Neural progenitor cell (in vitro differentiated cells): Measurements from ENCODE around the gene MUC5AC. TPM values are rescaled to one million over a fixed set of nuclear protein-coding genes. Genes with fewer than 3 reads are reported as not detected.

Experiments used
- DNase-seq: peaks from one replicate; pipeline ENCODE4 v3.0.0-alpha.2; 2016; ENCODE audit warnings: low spot score
- H2AFZ ChIP-seq: fragments of 200-600 bp; sonication (generic); replicated peaks from 2 replicates; pipeline ENCODE4 v1.6.1; 2016; ENCODE audit warnings: antibody characterized with exemption
- H3F3A ChIP-seq: fragments of 200-600 bp; sonication (generic); 2 replicates; pipeline ENCODE4 v1.6.1; 2016; ENCODE audit warnings: antibody characterized with exemption, low read depth
- H3K27ac ChIP-seq: fragments of 200-600 bp; sonication (generic); 2 replicates; pipeline ENCODE4 v1.5.1; 2016; ENCODE audit warnings: mild to moderate bottlenecking
- H3K27me3 ChIP-seq: fragments of 200-600 bp; sonication (generic); 2 replicates; pipeline ENCODE4 v1.6.1; 2016; ENCODE audit warnings: mild to moderate bottlenecking, moderate library complexity
- H3K36me3 ChIP-seq: fragments of 200-600 bp; sonication (generic); 2 replicates; pipeline ENCODE4 v1.5.1; 2016
- H3K4me1 ChIP-seq: fragments of 200-600 bp; sonication (generic); 2 replicates; pipeline ENCODE4 v1.6.1; 2016; ENCODE audit warnings: mixed run types
- H3K4me2 ChIP-seq: fragments of 200-600 bp; sonication (generic); 2 replicates; pipeline ENCODE4 v1.6.1; 2016
- H3K4me3 ChIP-seq: fragments of 200-600 bp; sonication (generic); 2 replicates; pipeline ENCODE4 v1.5.1; 2016
- H3K79me2 ChIP-seq: fragments of 200-600 bp; sonication (generic); 2 replicates; pipeline ENCODE4 v1.6.1; 2016; ENCODE audit warnings: low read depth
- H3K9ac ChIP-seq: fragments of 200-600 bp; sonication (generic); 2 replicates; pipeline ENCODE4 v1.6.1; 2016
- H3K9me3 ChIP-seq: fragments of 200-600 bp; sonication (generic); 2 replicates; pipeline ENCODE4 v1.5.1; 2016; ENCODE audit warnings: low read depth
- H4K20me1 ChIP-seq: fragments of 200-600 bp; sonication (generic); 2 replicates; pipeline ENCODE4 v1.6.1; 2016; ENCODE audit warnings: low read depth
- H3K27ac Mint-ChIP-seq: 3 replicates; pipeline ENCODE4 v1.8.0; 2021; ENCODE audit warnings: mixed read lengths
- H3K27me3 Mint-ChIP-seq: 2 replicates; pipeline ENCODE4 v1.8.0; 2022; ENCODE audit warnings: low read depth, mild to moderate bottlenecking, inconsistent platforms, moderate library complexity, mixed read lengths; ENCODE audit not compliant: insufficient read depth
- H3K36me3 Mint-ChIP-seq: 3 replicates; pipeline ENCODE4 v1.8.0; 2021; ENCODE audit warnings: mixed read lengths
- H3K4me1 Mint-ChIP-seq: 3 replicates; pipeline ENCODE4 v1.8.0; 2021; ENCODE audit warnings: mixed read lengths
- H3K4me3 Mint-ChIP-seq: 3 replicates; pipeline ENCODE4 v1.8.0; 2021; ENCODE audit warnings: mild to moderate bottlenecking, moderate library complexity, mixed read lengths
- H3K9me3 Mint-ChIP-seq: 3 replicates; pipeline ENCODE4 v1.8.0; 2020; ENCODE audit warnings: mixed read lengths
- EZH2 ChIP-seq: fragments of 200-600 bp; sonication (generic); IDR thresholded peaks from 2 replicates; pipeline ENCODE4 v1.6.1; 2017; ENCODE audit warnings: antibody characterized with exemption, mild to moderate bottlenecking, moderate library complexity
- EZH2phosphoT487 ChIP-seq: fragments of 200-600 bp; sonication (generic); IDR thresholded peaks from 2 replicates; pipeline ENCODE4 v1.6.1; 2017; ENCODE audit warnings: antibody characterized with exemption
- total RNA-seq: library from RNA; depleted of rRNA; stranded (reverse); fragments of >200 nt; gene quantifications from 2 replicates; pipeline ENCODE4 v1.2.3, GENCODE V29; 2015; ENCODE audit warnings: low replicate concordance
- TF ChIP-seq, protein P1 (sequence below): fragments of 200-600 bp; sonication (generic); IDR thresholded peaks from 2 replicates; pipeline ENCODE4 v1.5.1; 2017; ENCODE audit warnings: antibody characterized with exemption, mild to moderate bottlenecking

Gene MUC5AC
- total RNA-seq, 1 donor from 2014 or later = not detected

- H3K27me3 Mint-ChIP-seq = peaks cover 8% of the 10 kb centered on the region
- no peak overlapping the region for H3K27ac ChIP-seq
- H3K9ac ChIP-seq = no peak overlapping the region
- no peak overlapping the region for H2AFZ ChIP-seq
- no peak overlapping the region for H3K27ac Mint-ChIP-seq
- no peak for DNase-seq
- H3K9me3 ChIP-seq = peaks cover 5% of the 10 kb centered on the region
- H3K4me3 ChIP-seq = no peak overlapping the region
- H4K20me1 ChIP-seq = no peaks in the 10 kb centered on the region
- H3K36me3 ChIP-seq = no peaks in the 10 kb centered on the region
- no peaks in the 10 kb centered on the region for H3K79me2 ChIP-seq
- H3K4me2 ChIP-seq = no peak overlapping the region
- no peaks in the 10 kb centered on the region for H3K27me3 ChIP-seq
- peaks cover 9% of the 10 kb centered on the region for H3K4me1 ChIP-seq
- TF ChIP-seq, protein P1, sequence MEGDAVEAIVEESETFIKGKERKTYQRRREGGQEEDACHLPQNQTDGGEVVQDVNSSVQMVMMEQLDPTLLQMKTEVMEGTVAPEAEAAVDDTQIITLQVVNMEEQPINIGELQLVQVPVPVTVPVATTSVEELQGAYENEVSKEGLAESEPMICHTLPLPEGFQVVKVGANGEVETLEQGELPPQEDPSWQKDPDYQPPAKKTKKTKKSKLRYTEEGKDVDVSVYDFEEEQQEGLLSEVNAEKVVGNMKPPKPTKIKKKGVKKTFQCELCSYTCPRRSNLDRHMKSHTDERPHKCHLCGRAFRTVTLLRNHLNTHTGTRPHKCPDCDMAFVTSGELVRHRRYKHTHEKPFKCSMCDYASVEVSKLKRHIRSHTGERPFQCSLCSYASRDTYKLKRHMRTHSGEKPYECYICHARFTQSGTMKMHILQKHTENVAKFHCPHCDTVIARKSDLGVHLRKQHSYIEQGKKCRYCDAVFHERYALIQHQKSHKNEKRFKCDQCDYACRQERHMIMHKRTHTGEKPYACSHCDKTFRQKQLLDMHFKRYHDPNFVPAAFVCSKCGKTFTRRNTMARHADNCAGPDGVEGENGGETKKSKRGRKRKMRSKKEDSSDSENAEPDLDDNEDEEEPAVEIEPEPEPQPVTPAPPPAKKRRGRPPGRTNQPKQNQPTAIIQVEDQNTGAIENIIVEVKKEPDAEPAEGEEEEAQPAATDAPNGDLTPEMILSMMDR = no peak
- no peak for TF ChIP-seq EZH2phosphoT487
- TF ChIP-seq EZH2 = no peak
- no peaks in the 10 kb centered on the region for H3F3A ChIP-seq
- no peak overlapping the region for H3K4me3 Mint-ChIP-seq
- H3K4me1 Mint-ChIP-seq = peaks cover 10% of the 10 kb centered on the region
- H3K9me3 Mint-ChIP-seq = peaks cover 6% of the 10 kb centered on the region
- no peaks in the 10 kb centered on the region for H3K36me3 Mint-ChIP-seq
Observed at GRCh38 chr11:1134848-1135445, 22.8 kb upstream of the MUC5AC start.

- no peak overlapping the region for H3K4me2 ChIP-seq
- H3F3A ChIP-seq = no peaks in the 10 kb centered on the region
- Mint-ChIP-seq H3K4me1 (peaks cover 8% of the 10 kb centered on the region), H3K9me3 (peaks cover 16% of the 10 kb centered on the region), H3K27me3 (peaks cover 3% of the 10 kb centered on the region), H3K4me3 (no peak overlapping the region), H3K27ac (no peak overlapping the region), H3K36me3 (no peaks in the 10 kb centered on the region)
- H3K4me1 ChIP-seq = peaks cover 8% of the 10 kb centered on the region
- no peaks in the 10 kb centered on the region for H3K36me3 ChIP-seq
- H2AFZ ChIP-seq = no peak overlapping the region
- H3K27me3 ChIP-seq = no peaks in the 10 kb centered on the region
- H3K9me3 ChIP-seq = peaks cover 5% of the 10 kb centered on the region
- DNase-seq = no peak
- no peaks in the 10 kb centered on the region for H3K79me2 ChIP-seq
- TF ChIP-seq, protein P1 = no peak
- TF ChIP-seq EZH2 = no peak
- no peak for TF ChIP-seq EZH2phosphoT487
- H3K4me3 ChIP-seq = no peak overlapping the region
- H3K9ac ChIP-seq = no peak overlapping the region
- no peak overlapping the region for H3K27ac ChIP-seq
- H4K20me1 ChIP-seq = no peaks in the 10 kb centered on the region
Observed at GRCh38 chr11:1138097-1138496, 19.7 kb upstream of the MUC5AC start.

DNA sequence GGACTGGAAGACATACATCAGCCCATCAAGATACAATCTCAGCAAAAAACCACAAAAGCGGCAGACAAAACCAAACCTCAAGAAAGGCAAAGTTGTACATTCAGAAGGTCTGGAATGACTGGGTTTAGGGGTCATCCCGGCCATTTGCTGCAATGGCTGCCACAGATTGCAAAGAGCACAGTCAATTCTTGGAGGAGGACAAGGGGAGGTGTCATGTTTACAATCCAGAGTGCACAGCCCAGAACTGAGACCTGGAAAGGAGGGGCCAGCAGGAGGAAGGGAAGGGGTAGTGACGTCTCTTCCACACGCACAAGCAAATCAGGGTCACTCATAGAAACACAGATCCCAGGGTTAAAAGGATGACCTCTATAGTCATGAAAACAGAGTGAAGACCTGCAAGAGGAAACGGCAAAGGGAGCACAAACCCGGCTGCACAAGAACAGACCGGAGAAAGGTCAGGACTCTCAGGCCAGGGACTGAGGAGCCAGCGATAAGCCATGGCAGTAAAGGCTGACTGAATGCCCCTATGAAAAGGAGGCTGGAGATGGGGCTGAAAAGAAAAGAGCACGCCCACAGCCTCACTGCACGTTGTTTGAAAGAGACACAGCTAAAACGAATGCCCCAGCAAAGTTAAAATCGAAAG is 18.2 kb upstream of the MUC5AC start:
- Histone ChIP-seq H3K9ac (no peak overlapping the region), H2AFZ (peak overlapping the region; percentile 47), H3F3A (no peaks in the 10 kb centered on the region), H3K4me1 (peaks cover 8% of the 10 kb centered on the region), H3K36me3 (no peaks in the 10 kb centered on the region), H4K20me1 (no peaks in the 10 kb centered on the region), H3K9me3 (peaks cover 11% of the 10 kb centered on the region), H3K4me2 (peak overlapping the region; percentile 15), H3K27me3 (no peaks in the 10 kb centered on the region), H3K27ac (no peak overlapping the region), H3K4me3 (no peak overlapping the region), H3K79me2 (no peaks in the 10 kb centered on the region)
- no peaks in the 10 kb centered on the region for H3K36me3 Mint-ChIP-seq
- H3K9me3 Mint-ChIP-seq = peaks cover 26% of the 10 kb centered on the region
- H3K4me1 Mint-ChIP-seq = peaks cover 8% of the 10 kb centered on the region
- H3K27me3 Mint-ChIP-seq = peaks cover 3% of the 10 kb centered on the region
- no peak for DNase-seq
- H3K4me3 Mint-ChIP-seq = no peak overlapping the region
- no peak for TF ChIP-seq EZH2
- no peak for TF ChIP-seq EZH2phosphoT487
- TF ChIP-seq, protein P1 = no peak
- H3K27ac Mint-ChIP-seq = peak overlapping the region; percentile 86
